AG10803 (cell line): ENCODE results near the gene CLEC16A.

Experiments used
- DNase-seq: peaks from one replicate; pipeline ENCODE4 v3.0.0; 2010; ENCODE audit warnings: low read depth
- H3K4me3 ChIP-seq: 2 replicates; pipeline ENCODE4 v1.5.1; 2011; ENCODE audit warnings: mild to moderate bottlenecking, low read length, control low read depth
- CTCF ChIP-seq: conservative IDR thresholded peaks from 2 replicates; pipeline ENCODE4 v1.5.1; 2011; ENCODE audit warnings: mild to moderate bottlenecking, low read length, control low read depth, inconsistent platforms

CLEC16A gene

GRCh38 chr16:11173426-11173825 lies 229.1 kb downstream of the CLEC16A start:
- no peak overlapping the region for H3K4me3 ChIP-seq
- TF ChIP-seq CTCF = no peak
- no peak for DNase-seq

GRCh38 chr16:11174141-11174540 lies 229.8 kb downstream of the CLEC16A start:
- TF ChIP-seq CTCF = no peak
- DNase-seq = no peak
- H3K4me3 ChIP-seq = no peak overlapping the region

GRCh38 chr16:11175106-11175786 lies 230.9 kb downstream of the CLEC16A start:
- DNase-seq = no peak
- H3K4me3 ChIP-seq = no peak overlapping the region
- no peak for TF ChIP-seq CTCF

GRCh38 chr16:11175787-11176341 lies 231.5 kb downstream of the CLEC16A start:
- no peak for DNase-seq
- no peak for TF ChIP-seq CTCF
- H3K4me3 ChIP-seq = no peak overlapping the region

GRCh38 chr16:11177578-11178160 lies 233.3 kb downstream of the CLEC16A start:
- no peak for TF ChIP-seq CTCF
- no peak overlapping the region for H3K4me3 ChIP-seq
- no peak for DNase-seq

- TF ChIP-seq CTCF = no peak
- no peak overlapping the region for H3K4me3 ChIP-seq
- no peak for DNase-seq
These were observed 234.1 kb downstream of the CLEC16A start for GRCh38 chr16:11178424-11178823.

- no peak for DNase-seq
- no peak overlapping the region for H3K4me3 ChIP-seq
- TF ChIP-seq CTCF = no peak
These were observed 235.2 kb downstream of the CLEC16A start for GRCh38 chr16:11179574-11179973.
